ENCODE measurements around the gene C14orf180. TPM values are rescaled to one million over a fixed set of nuclear protein-coding genes. Genes with fewer than 3 reads are reported as not detected.

C14orf180 gene
- total and polyA plus RNA-seq, 10 of the 15 experiments (the other 5 are each of a cell fraction or from before 2014, with no cell fraction given), result not detected

DNA sequence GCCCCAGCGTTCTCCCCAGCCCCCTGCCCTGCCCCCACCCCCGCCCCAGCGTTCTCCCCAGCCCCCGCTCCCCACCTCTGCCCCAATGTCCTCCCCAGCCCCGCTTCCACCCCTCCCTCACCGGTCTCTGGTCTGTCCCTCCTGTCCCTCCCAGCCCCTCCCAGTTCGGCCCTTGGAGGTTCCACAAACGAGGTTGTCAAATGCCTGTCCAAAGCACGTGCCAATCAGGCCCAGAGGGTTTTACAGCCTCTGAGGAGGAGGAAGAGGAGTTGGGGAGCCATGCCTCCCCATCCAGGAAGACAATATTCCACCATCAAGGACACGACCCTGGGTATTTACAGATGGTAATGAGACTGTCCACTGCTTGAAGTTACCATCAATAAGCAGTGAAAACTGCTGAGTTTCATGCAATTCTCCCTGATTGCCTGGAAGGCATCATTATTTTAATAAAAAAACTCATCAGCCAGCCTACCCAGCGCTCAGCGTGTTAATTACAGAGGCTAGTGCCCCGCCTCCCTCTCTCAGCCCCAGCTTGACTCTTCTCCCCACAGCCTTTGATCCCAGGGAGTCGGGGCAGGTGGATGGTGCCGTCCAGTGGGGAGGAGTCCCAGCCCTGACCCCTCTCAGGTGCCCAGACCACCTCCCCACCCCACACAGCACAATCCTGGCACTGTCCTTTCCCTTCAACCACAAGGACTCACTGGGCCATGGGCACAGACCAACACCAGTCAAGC is 30.6 kb upstream of the C14orf180 start (continued):
- no peak for TF ChIP-seq CEBPB (IDR thresholded peaks at IDR 0.05; ENCODE audit: borderline replicate concordance in 1 of 2, low read depth in 2 of 2, low read length in 2 of 2)
- TF ChIP-seq SP1 (IDR thresholded peaks at IDR 0.05; ENCODE audit: low read depth, low read length), result no peak
- TF ChIP-seq NR2C2 (IDR thresholded peaks at IDR 0.05; ENCODE audit: borderline replicate concordance, control insufficient read depth, insufficient read length, low read depth), result no peak

DNA sequence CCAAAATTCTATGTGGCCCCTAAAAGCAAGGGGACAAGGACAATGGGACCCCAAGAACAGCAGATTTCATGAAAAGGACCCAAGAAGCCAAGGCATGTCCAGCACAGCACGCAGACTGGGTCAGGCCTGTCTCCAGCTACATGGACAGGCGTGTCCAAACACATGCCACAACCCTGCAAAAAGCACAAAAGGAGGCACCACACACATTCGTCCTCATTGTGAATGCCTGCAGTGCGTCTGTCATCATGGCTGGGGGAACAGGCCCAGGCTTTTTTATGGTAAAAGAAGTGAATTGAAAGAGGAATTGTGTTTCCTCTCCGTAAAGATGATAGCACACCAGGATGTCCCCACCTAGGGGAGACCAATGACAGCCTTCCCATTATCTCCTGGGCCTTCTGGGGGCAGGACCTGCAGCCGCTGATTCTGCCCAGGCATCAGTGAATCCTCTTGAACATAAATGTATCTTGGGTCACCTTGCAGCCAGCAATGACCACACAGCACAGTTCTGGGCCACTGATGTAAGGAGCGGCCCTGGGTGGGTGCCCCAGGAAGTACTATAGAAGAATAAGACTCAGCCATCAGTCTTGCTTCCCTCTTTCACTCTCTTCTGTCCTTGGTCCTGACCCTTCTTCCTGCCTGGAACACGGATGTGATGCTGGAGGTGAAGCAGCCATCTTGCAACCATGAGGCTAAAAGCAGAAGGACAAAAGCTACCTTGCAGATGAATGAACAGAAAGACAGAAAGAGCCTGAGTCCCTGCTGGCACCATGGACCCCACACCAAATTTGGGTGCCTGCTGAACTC is 29.8 kb upstream of the C14orf180 start:
- FAIRE-seq, result no peak
- 10% methylated on average over 8 of the region's 8 CpGs for WGBS (ENCODE audit: insufficient coverage, insufficient replicate concordance, low lambda C conversion rate, missing lambda C conversion rate)
- Histone ChIP-seq H3K36me3 (ENCODE audit: control insufficient read depth in 2 of 2, insufficient read depth in 2 of 2, low read length in 1 of 2) (no peaks in the 10 kb centered on the region), H4K20me1 (ENCODE audit: control insufficient read depth, insufficient read depth) (no peaks in the 10 kb centered on the region), H2AFZ (ENCODE audit: control insufficient read depth, low read depth, low read length) (no peak overlapping the region), H3K79me2 (ENCODE audit: control insufficient read depth, insufficient read depth, low read length) (no peaks in the 10 kb centered on the region), H3K27me3 (replicated peaks in 1 of 2; ENCODE audit: control insufficient read depth in 2 of 2, insufficient read depth in 2 of 2, low read length in 1 of 2) (peaks cover 0 to 6% of the 10 kb centered on the region in 2 experiments; a peak in 2 of 4 replicates), H3K4me2 (ENCODE audit: control insufficient read depth, insufficient read depth) (no peak overlapping the region), H3K4me3 (no peak overlapping the region), H3K27ac (ENCODE audit: control insufficient read depth, insufficient read depth) (no peak overlapping the region), H3K9ac (ENCODE audit: control insufficient read depth, insufficient read depth, low read length) (no peak overlapping the region), H3K9me3 (replicated peaks; ENCODE audit: control insufficient read depth, insufficient read depth, low read length) (no peaks in the 10 kb centered on the region), H3K4me1 (ENCODE audit: control insufficient read depth, insufficient read depth, low read length) (no peaks in the 10 kb centered on the region)
- RAD21 ChIA-PET (ENCODE audit: unreplicated experiment), result no interaction called here
- BruUV-seq (replicated peaks), result no TSS peak
- POLR2A ChIA-PET, result no interaction called here
- in situ Hi-C loops (cut with MboI), result no loop called here
- SMC1A ChIA-PET (ENCODE audit: uncharacterized antibody, unreplicated experiment), result no interaction called here
- intact Hi-C loops (cut with micrococcal nuclease; ENCODE audit: unreplicated experiment), result no loop called here
- no peak for ATAC-seq
- CTCF ChIA-PET, result interaction anchor here (0.7 kb wide), 1 partner anchor 15 kb away, joined by 3 read pairs; no protein-coding TSS in a partner anchor
- no peak for DNase-seq (ENCODE audit: low read depth, low spot score)
- TF ChIP-seq SRF (IDR thresholded peaks at IDR 0.05; ENCODE audit: low read depth in 2 of 2, low read length in 2 of 2), result no peak
- TF ChIP-seq, protein P1, sequence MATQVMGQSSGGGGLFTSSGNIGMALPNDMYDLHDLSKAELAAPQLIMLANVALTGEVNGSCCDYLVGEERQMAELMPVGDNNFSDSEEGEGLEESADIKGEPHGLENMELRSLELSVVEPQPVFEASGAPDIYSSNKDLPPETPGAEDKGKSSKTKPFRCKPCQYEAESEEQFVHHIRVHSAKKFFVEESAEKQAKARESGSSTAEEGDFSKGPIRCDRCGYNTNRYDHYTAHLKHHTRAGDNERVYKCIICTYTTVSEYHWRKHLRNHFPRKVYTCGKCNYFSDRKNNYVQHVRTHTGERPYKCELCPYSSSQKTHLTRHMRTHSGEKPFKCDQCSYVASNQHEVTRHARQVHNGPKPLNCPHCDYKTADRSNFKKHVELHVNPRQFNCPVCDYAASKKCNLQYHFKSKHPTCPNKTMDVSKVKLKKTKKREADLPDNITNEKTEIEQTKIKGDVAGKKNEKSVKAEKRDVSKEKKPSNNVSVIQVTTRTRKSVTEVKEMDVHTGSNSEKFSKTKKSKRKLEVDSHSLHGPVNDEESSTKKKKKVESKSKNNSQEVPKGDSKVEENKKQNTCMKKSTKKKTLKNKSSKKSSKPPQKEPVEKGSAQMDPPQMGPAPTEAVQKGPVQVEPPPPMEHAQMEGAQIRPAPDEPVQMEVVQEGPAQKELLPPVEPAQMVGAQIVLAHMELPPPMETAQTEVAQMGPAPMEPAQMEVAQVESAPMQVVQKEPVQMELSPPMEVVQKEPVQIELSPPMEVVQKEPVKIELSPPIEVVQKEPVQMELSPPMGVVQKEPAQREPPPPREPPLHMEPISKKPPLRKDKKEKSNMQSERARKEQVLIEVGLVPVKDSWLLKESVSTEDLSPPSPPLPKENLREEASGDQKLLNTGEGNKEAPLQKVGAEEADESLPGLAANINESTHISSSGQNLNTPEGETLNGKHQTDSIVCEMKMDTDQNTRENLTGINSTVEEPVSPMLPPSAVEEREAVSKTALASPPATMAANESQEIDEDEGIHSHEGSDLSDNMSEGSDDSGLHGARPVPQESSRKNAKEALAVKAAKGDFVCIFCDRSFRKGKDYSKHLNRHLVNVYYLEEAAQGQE (IDR thresholded peaks at IDR 0.05; ENCODE audit: low read depth, low read length), result no peak
- TF ChIP-seq, protein P2, sequence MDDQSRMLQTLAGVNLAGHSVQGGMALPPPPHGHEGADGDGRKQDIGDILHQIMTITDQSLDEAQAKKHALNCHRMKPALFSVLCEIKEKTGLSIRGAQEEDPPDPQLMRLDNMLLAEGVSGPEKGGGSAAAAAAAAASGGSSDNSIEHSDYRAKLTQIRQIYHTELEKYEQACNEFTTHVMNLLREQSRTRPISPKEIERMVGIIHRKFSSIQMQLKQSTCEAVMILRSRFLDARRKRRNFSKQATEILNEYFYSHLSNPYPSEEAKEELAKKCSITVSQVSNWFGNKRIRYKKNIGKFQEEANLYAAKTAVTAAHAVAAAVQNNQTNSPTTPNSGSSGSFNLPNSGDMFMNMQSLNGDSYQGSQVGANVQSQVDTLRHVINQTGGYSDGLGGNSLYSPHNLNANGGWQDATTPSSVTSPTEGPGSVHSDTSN (IDR thresholded peaks at IDR 0.05; ENCODE audit: insufficient replicate concordance, low read depth, low read length), result no peak
- TF ChIP-seq, protein P3, sequence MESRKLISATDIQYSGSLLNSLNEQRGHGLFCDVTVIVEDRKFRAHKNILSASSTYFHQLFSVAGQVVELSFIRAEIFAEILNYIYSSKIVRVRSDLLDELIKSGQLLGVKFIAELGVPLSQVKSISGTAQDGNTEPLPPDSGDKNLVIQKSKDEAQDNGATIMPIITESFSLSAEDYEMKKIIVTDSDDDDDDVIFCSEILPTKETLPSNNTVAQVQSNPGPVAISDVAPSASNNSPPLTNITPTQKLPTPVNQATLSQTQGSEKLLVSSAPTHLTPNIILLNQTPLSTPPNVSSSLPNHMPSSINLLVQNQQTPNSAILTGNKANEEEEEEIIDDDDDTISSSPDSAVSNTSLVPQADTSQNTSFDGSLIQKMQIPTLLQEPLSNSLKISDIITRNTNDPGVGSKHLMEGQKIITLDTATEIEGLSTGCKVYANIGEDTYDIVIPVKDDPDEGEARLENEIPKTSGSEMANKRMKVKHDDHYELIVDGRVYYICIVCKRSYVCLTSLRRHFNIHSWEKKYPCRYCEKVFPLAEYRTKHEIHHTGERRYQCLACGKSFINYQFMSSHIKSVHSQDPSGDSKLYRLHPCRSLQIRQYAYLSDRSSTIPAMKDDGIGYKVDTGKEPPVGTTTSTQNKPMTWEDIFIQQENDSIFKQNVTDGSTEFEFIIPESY (IDR thresholded peaks at IDR 0.05), result no peak
- no peak for TF ChIP-seq KLF5 (IDR thresholded peaks at IDR 0.05; ENCODE audit: partially characterized antibody)
- TF ChIP-seq, protein P4, sequence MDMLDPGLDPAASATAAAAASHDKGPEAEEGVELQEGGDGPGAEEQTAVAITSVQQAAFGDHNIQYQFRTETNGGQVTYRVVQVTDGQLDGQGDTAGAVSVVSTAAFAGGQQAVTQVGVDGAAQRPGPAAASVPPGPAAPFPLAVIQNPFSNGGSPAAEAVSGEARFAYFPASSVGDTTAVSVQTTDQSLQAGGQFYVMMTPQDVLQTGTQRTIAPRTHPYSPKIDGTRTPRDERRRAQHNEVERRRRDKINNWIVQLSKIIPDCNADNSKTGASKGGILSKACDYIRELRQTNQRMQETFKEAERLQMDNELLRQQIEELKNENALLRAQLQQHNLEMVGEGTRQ (IDR thresholded peaks at IDR 0.05; ENCODE audit: borderline replicate concordance, low read depth, low read length), result no peak
- TF ChIP-seq CEBPB (IDR thresholded peaks at IDR 0.05; ENCODE audit: borderline replicate concordance in 1 of 2, low read depth in 2 of 2, low read length in 2 of 2), result no peak
- no peak for TF ChIP-seq SMAD5 (IDR thresholded peaks at IDR 0.05; ENCODE audit: low read depth)
- no peak for TF ChIP-seq SPI1 (IDR thresholded peaks at IDR 0.05; ENCODE audit: borderline replicate concordance, insufficient read depth, low read depth, low read length)
- no peak for TF ChIP-seq CBFB (IDR thresholded peaks at IDR 0.05; ENCODE audit: low read depth)

Measured in GM12878 (cell line).